DOHH2 (cell line): ENCODE data around the gene UBE3A.

Source experiments
- H3F3A ChIP-seq: fragments of 200-600 bp; sonication (generic), shearing (Covaris generic); 2 replicates; pipeline ENCODE4 v1.6.0; 2016; ENCODE audit warnings: antibody characterized with exemption, mild to moderate bottlenecking; ENCODE audit not compliant: control insufficient read depth, insufficient read depth
- H3K27ac ChIP-seq: fragments of 200-600 bp; sonication (generic); 2 replicates; pipeline ENCODE4 v1.5.1; 2014; ENCODE audit warnings: low read depth, mild to moderate bottlenecking, low read length, moderate library complexity
- H3K27me3 ChIP-seq: fragments of 200-600 bp; sonication (generic); 2 replicates; pipeline ENCODE4 v1.6.1; 2014; ENCODE audit warnings: mild to moderate bottlenecking, low read length, mixed read lengths; ENCODE audit not compliant: control insufficient read depth
- H3K36me3 ChIP-seq: fragments of 200-600 bp; sonication (generic); 2 replicates; pipeline ENCODE4 v1.6.1; 2014; ENCODE audit warnings: mild to moderate bottlenecking, low read length, moderate library complexity, mixed read lengths; ENCODE audit not compliant: control insufficient read depth
- H3K4me1 ChIP-seq: fragments of 200-600 bp; sonication (generic); 2 replicates; pipeline ENCODE4 v1.6.1; 2014; ENCODE audit warnings: mild to moderate bottlenecking, low read length, mixed read lengths; ENCODE audit not compliant: control insufficient read depth
- H3K4me2 ChIP-seq: fragments of 200-600 bp; sonication (generic); 2 replicates; pipeline ENCODE4 v1.6.0; 2014; ENCODE audit warnings: mild to moderate bottlenecking, low read length, moderate library complexity
- H3K4me3 ChIP-seq: fragments of 200-600 bp; sonication (generic); 2 replicates; pipeline ENCODE4 v1.5.1; 2014; ENCODE audit warnings: mild to moderate bottlenecking, low read length, mixed read lengths
- H3K79me2 ChIP-seq: fragments of 200-600 bp; sonication (generic); 2 replicates; pipeline ENCODE4 v1.6.1; 2014; ENCODE audit warnings: mild to moderate bottlenecking, low read length, mixed read lengths; ENCODE audit not compliant: control insufficient read depth
- H3K9me2 ChIP-seq: fragments of 200-600 bp; sonication (generic); replicated peaks from 2 replicates; pipeline ENCODE4 v1.6.1; 2014; ENCODE audit warnings: mild to moderate bottlenecking, low read length, mixed read lengths; ENCODE audit not compliant: control insufficient read depth
- H3K9me3 ChIP-seq: fragments of 200-600 bp; sonication (generic); 2 replicates; pipeline ENCODE4 v1.6.1; 2014; ENCODE audit warnings: antibody characterized with exemption, low read length, mixed read lengths; ENCODE audit not compliant: control insufficient read depth, insufficient read depth
- H4K20me1 ChIP-seq: fragments of 200-600 bp; sonication (generic); 2 replicates; pipeline ENCODE4 v1.6.0; 2014; ENCODE audit warnings: low read depth, mild to moderate bottlenecking, antibody characterized with exemption, low read length, moderate library complexity; ENCODE audit not compliant: control insufficient read depth, insufficient read depth
- EZH2phosphoT487 ChIP-seq: fragments of 200-600 bp; sonication (generic); IDR thresholded peaks from 2 replicates; pipeline ENCODE4 v1.6.1; 2017; ENCODE audit warnings: borderline replicate concordance, mild to moderate bottlenecking, antibody characterized with exemption, low read length, moderate library complexity, mixed read lengths
- TF ChIP-seq, protein P1 (sequence below): fragments of 200-600 bp; sonication (generic); IDR thresholded peaks from one replicate; pipeline ENCODE4 v1.5.1; 2014; ENCODE audit warnings: antibody characterized with exemption, mild to moderate bottlenecking, low read depth, low read length; ENCODE audit not compliant: poor library complexity, severe bottlenecking

UBE3A gene

DNA sequence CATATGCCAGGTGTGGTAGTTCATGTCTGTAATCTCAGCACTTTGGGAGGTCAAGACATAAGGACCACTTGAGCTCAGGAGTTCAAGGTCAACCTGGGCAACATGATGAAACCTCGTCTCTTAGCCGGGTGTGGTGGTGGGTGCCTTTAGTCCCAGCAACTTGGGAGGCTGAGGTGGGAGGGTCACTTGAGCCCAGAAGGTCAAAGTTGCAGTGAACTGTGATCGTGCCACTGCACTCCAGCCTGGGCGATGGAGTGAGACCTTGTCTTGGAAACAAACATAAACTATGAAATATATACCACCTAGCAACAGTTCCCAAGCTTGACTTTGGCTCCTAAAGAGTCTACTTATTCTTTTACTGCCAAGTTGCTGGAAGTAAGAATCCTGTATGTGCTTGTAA, 30.9 kb downstream of the UBE3A start:
- peaks cover 45% of the 10 kb centered on the region for H3K4me1 ChIP-seq
- peaks cover 100% of the 10 kb centered on the region for H3K79me2 ChIP-seq
- H3K4me3 ChIP-seq, result no peak overlapping the region
- H4K20me1 ChIP-seq, result peaks cover 6% of the 10 kb centered on the region; the same call in 1 of the 2 replicates
- no peak overlapping the region for H3K4me2 ChIP-seq
- peaks cover 6% of the 10 kb centered on the region; the same call in 1 of the 2 replicates for H3F3A ChIP-seq
- H3K36me3 ChIP-seq, result peaks cover 75% of the 10 kb centered on the region
- H3K27ac ChIP-seq, result no peak overlapping the region
- no peaks in the 10 kb centered on the region for H3K9me2 ChIP-seq
- H3K9me3 ChIP-seq, result no peaks in the 10 kb centered on the region
- TF ChIP-seq EZH2phosphoT487, result no peak
- TF ChIP-seq, protein P1, sequence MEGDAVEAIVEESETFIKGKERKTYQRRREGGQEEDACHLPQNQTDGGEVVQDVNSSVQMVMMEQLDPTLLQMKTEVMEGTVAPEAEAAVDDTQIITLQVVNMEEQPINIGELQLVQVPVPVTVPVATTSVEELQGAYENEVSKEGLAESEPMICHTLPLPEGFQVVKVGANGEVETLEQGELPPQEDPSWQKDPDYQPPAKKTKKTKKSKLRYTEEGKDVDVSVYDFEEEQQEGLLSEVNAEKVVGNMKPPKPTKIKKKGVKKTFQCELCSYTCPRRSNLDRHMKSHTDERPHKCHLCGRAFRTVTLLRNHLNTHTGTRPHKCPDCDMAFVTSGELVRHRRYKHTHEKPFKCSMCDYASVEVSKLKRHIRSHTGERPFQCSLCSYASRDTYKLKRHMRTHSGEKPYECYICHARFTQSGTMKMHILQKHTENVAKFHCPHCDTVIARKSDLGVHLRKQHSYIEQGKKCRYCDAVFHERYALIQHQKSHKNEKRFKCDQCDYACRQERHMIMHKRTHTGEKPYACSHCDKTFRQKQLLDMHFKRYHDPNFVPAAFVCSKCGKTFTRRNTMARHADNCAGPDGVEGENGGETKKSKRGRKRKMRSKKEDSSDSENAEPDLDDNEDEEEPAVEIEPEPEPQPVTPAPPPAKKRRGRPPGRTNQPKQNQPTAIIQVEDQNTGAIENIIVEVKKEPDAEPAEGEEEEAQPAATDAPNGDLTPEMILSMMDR, result no peak
- H3K27me3 ChIP-seq, result no peaks in the 10 kb centered on the region

DNA sequence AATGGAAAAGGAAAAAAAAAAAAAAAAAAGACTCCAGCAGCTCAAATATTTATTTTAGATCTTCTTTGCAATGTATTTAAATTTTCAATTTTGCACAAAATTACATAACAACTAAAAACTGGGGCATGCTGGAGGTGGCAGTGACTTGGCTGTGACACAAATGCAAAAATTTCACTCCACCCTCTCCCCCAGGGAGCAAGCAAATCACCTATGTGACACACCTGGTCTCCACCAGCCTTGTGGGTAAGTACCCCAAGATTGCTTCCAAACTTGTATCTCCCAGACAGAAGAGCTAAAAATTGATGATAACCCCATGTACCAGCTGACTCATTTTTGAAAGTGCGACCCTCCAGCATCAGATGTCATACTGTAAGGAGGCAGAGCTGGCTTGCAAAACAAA, 32.0 kb downstream of the UBE3A start:
- no peaks in the 10 kb centered on the region for H3K9me3 ChIP-seq
- no peaks in the 10 kb centered on the region for H3K27me3 ChIP-seq
- H3K36me3 ChIP-seq, result peaks cover 86% of the 10 kb centered on the region
- TF ChIP-seq, protein P1, result no peak
- no peak for TF ChIP-seq EZH2phosphoT487
- H3F3A ChIP-seq, result peaks cover 6% of the 10 kb centered on the region; the same call in 1 of the 2 replicates
- H3K79me2 ChIP-seq, result peaks cover 100% of the 10 kb centered on the region
- H3K27ac ChIP-seq, result no peak overlapping the region
- H3K4me3 ChIP-seq, result no peak overlapping the region
- no peak overlapping the region for H3K4me2 ChIP-seq
- no peaks in the 10 kb centered on the region for H3K9me2 ChIP-seq
- H3K4me1 ChIP-seq, result peaks cover 50% of the 10 kb centered on the region
- peaks cover 10% of the 10 kb centered on the region; the same call in 1 of the 2 replicates for H4K20me1 ChIP-seq

DNA sequence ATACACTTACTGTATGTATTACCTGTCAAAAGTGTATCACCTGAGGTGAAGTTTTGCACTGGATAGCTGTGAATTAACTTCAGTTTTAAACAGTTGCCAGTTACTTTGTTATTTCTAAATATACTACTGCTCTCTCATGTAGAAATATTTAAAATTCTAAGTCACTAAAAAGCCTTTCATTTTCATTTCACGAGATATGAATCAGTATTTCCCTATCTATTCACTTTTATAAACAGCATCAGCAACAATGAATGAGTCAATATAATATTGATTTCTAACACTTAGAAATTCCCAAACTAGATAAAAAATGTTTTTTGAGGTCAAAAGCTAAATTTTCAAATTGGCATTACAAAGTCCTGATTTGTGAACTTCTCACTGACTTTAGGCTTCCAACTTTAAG, 32.6 kb downstream of the UBE3A start:
- no peaks in the 10 kb centered on the region for H3K27me3 ChIP-seq
- H3K4me2 ChIP-seq, result no peak overlapping the region
- H3K79me2 ChIP-seq, result peaks cover 100% of the 10 kb centered on the region
- no peaks in the 10 kb centered on the region for H3K9me2 ChIP-seq
- TF ChIP-seq EZH2phosphoT487, result no peak
- TF ChIP-seq, protein P1, result no peak
- H3K36me3 ChIP-seq, result peaks cover 87% of the 10 kb centered on the region
- no peaks in the 10 kb centered on the region for H3K9me3 ChIP-seq
- peaks cover 10% of the 10 kb centered on the region; the same call in 1 of the 2 replicates for H4K20me1 ChIP-seq
- peaks cover 6% of the 10 kb centered on the region; the same call in 1 of the 2 replicates for H3F3A ChIP-seq
- H3K4me3 ChIP-seq, result no peak overlapping the region
- H3K4me1 ChIP-seq, result peaks cover 51% of the 10 kb centered on the region
- no peak overlapping the region for H3K27ac ChIP-seq
